CD14-positive monocyte (primary cell): Measurements from ENCODE around the gene ITGA7. TPM values are rescaled to one million over a fixed set of nuclear protein-coding genes. Genes with fewer than 3 reads are reported as not detected.

Experiments
- DNase-seq, 3 donors: peaks; one replicate each; pipeline ENCODE4 v3.0.0-alpha.2; 2011 to 2022
- H2AFZ ChIP-seq: 2 replicates; pipeline ENCODE4 v1.6.0; 2012; ENCODE audit warnings: mild to moderate bottlenecking, low read depth, low read length, inconsistent platforms; ENCODE audit not compliant: insufficient read depth, poor library complexity, severe bottlenecking
- H3K27ac ChIP-seq, 2 donors: 1 replicate in 1 of 2; 2 replicates in 1 of 2; pipeline ENCODE4 v1.5.1; 2012 to 2013; ENCODE audit warnings: low read length in 2 of 2, control low read depth in 1 of 2, inconsistent platforms in 1 of 2, low read depth in 1 of 2, mild to moderate bottlenecking in 1 of 2
- H3K27me3 ChIP-seq, 2 donors: one replicate each; pipeline versions ENCODE4 v1.6.0 to v1.6.1; 2011 to 2013; ENCODE audit warnings: low read length in 2 of 2; ENCODE audit not compliant: control insufficient read depth in 2 of 2, insufficient read depth in 2 of 2
- H3K36me3 ChIP-seq, 2 donors: replicated peaks in 1 of 2; 1 replicate in 1 of 2; 2 replicates in 1 of 2; pipeline versions ENCODE4 v1.5.1 to v1.6.1; 2012 to 2013; ENCODE audit warnings: low read length in 2 of 2, control low read depth in 1 of 2, inconsistent platforms in 1 of 2, mild to moderate bottlenecking in 1 of 2; ENCODE audit not compliant: insufficient read depth in 2 of 2, control insufficient read depth in 1 of 2
- H3K4me1 ChIP-seq, 2 donors: 1 replicate in 1 of 2; 2 replicates in 1 of 2; pipeline versions ENCODE4 v1.5.1 to v1.6.1; 2012 to 2013; ENCODE audit warnings: low read length in 2 of 2, control low read depth in 1 of 2, inconsistent platforms in 1 of 2, mild to moderate bottlenecking in 1 of 2, moderate library complexity in 1 of 2; ENCODE audit not compliant: insufficient read depth in 2 of 2, control insufficient read depth in 1 of 2
- H3K4me2 ChIP-seq: replicated peaks from 2 replicates; pipeline ENCODE3; 2012; ENCODE audit warnings: low read length, moderate library complexity, mild to moderate bottlenecking; ENCODE audit not compliant: poor library complexity, severe bottlenecking; ENCODE audit errors: extremely low read depth
- H3K4me3 ChIP-seq, 3 experiments: fragments of 200-600 bp in 1 of 3; sonication (generic) in 1 of 3; replicated peaks in 1 of 3; 1 replicate in 2 of 3; 2 replicates in 1 of 3; pipeline ENCODE4 v1.5.1; 2011 to 2013; ENCODE audit warnings: low read length in 3 of 3, mild to moderate bottlenecking in 3 of 3, control low read depth in 2 of 3, low read depth in 2 of 3, inconsistent platforms in 1 of 3, moderate library complexity in 1 of 3
- H3K79me2 ChIP-seq: 2 replicates; pipeline ENCODE4 v1.6.0; 2012; ENCODE audit warnings: mild to moderate bottlenecking, control low read depth, inconsistent platforms, low read length, moderate library complexity; ENCODE audit not compliant: insufficient read depth
- H3K9ac ChIP-seq: 2 replicates; pipeline ENCODE4 v1.6.0; 2017; ENCODE audit warnings: low read length, mild to moderate bottlenecking; ENCODE audit not compliant: insufficient read depth, poor library complexity, severe bottlenecking
- H3K9me3 ChIP-seq, 2 donors: replicated peaks in 1 of 2; 1 replicate in 1 of 2; 2 replicates in 1 of 2; pipeline versions ENCODE4 v1.5.1 to v1.6.1; 2012 to 2013; ENCODE audit warnings: low read length in 2 of 2, control low read depth in 1 of 2; ENCODE audit not compliant: control insufficient read depth in 1 of 2, insufficient read depth in 1 of 2
- H4K20me1 ChIP-seq: 2 replicates; pipeline ENCODE4 v1.6.0; 2012; ENCODE audit warnings: mild to moderate bottlenecking, low read length, control low read depth, moderate library complexity; ENCODE audit not compliant: insufficient read depth
- H3K27ac Mint-ChIP-seq, 7 donors: one replicate each; pipeline ENCODE4 v1.8.0; 2020; ENCODE audit warnings: mild to moderate bottlenecking in 7 of 7, mixed read lengths in 7 of 7, moderate library complexity in 6 of 7, inconsistent platforms in 2 of 7
- H3K27me3 Mint-ChIP-seq, 3 donors: one replicate each; pipeline ENCODE4 v1.8.0; 2021 to 2022; ENCODE audit warnings: low read depth in 3 of 3, mild to moderate bottlenecking in 3 of 3, mixed read lengths in 3 of 3, moderate library complexity in 3 of 3, inconsistent platforms in 1 of 3
- H3K36me3 Mint-ChIP-seq, 2 donors: one replicate each; pipeline ENCODE4 v1.8.0; 2020; ENCODE audit warnings: mixed read lengths in 2 of 2, inconsistent platforms in 1 of 2, mild to moderate bottlenecking in 1 of 2
- H3K4me1 Mint-ChIP-seq: one replicate; pipeline ENCODE4 v1.8.0; 2020; ENCODE audit warnings: mild to moderate bottlenecking, mixed read lengths
- H3K4me3 Mint-ChIP-seq, 2 donors: one replicate each; pipeline ENCODE4 v1.8.0; 2020; ENCODE audit warnings: mild to moderate bottlenecking in 2 of 2, mixed read lengths in 2 of 2, moderate library complexity in 1 of 2
- H3K9me3 Mint-ChIP-seq, 7 donors: one replicate each; pipeline ENCODE4 v1.8.0; 2020 to 2022; ENCODE audit warnings: mixed read lengths in 7 of 7, mild to moderate bottlenecking in 6 of 7, moderate library complexity in 6 of 7, inconsistent platforms in 2 of 7
- WGBS: methylation state at CpG from one replicate; pipeline ENCODE4 v1.1.5; 2013; ENCODE audit warnings: missing lambda C conversion rate; ENCODE audit not compliant: insufficient coverage; 5-methylcytosine and 5-hydroxymethylcytosine counted together
- intact Hi-C, 2 donors: fragments of 100-400 bp; cut with micrococcal nuclease; formaldehyde crosslinking; loops; one replicate each; pipeline versions ENCODE4 v1.15.0 to v1.15.1; 2023
- polyA plus RNA-seq, 3 donors: library from polyadenylated mRNA; depleted of rRNA in 1 of 3; unstranded in 2 of 3; stranded (reverse) in 1 of 3; fragments of 300-500 nt in 2 of 3; fragments of >200 nt in 1 of 3; fragmentation: Illumina TruSeq in 2 of 3; gene quantifications; 1 replicate in 2 of 3; 2 replicates in 1 of 3; pipeline ENCODE4 v1.2.3, GENCODE V29; 2012 to 2021
- TF ChIP-seq, protein P1 (sequence below): fragments of 200-600 bp; IDR thresholded peaks from one replicate; pipeline ENCODE4 v1.8.0; 2022; ENCODE audit warnings: antibody characterized with exemption, mild to moderate bottlenecking

The ITGA7 gene
- polyA plus RNA-seq, 3 donors = 0.23 to 3.3 (median 0.55) TPM

DNA sequence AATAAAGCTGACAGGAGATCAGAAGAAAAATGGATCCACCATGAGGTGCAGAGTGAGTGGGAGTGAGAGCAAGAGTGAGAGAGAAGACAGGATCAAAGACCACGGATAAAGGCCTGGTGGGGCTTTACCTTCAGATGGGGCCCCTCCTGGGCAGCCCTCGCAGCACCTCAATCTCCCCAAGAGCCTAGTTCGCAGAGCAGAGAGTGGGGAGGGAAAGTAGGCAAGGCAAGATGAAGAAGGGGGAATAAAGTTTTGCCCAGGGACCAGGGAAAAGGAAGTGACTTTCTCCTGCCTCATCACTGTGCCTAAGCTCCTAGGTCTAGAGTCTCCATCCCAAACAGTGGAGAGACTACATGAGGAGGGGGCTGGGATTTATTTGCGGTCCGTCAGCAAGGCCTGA is 60.7 kb downstream of the ITGA7 start:
- TF ChIP-seq, protein P1, sequence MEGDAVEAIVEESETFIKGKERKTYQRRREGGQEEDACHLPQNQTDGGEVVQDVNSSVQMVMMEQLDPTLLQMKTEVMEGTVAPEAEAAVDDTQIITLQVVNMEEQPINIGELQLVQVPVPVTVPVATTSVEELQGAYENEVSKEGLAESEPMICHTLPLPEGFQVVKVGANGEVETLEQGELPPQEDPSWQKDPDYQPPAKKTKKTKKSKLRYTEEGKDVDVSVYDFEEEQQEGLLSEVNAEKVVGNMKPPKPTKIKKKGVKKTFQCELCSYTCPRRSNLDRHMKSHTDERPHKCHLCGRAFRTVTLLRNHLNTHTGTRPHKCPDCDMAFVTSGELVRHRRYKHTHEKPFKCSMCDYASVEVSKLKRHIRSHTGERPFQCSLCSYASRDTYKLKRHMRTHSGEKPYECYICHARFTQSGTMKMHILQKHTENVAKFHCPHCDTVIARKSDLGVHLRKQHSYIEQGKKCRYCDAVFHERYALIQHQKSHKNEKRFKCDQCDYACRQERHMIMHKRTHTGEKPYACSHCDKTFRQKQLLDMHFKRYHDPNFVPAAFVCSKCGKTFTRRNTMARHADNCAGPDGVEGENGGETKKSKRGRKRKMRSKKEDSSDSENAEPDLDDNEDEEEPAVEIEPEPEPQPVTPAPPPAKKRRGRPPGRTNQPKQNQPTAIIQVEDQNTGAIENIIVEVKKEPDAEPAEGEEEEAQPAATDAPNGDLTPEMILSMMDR = no peak
- Histone ChIP-seq H3K4me3 (peak overlapping the region in 1 of 3 experiments; percentile 56), H3K4me1 (peaks cover 58 to 66% of the 10 kb centered on the region in 2 donors), H4K20me1 (no peaks in the 10 kb centered on the region), H3K27ac (peak overlapping the region; percentile 93 to 97), H3K9ac (peak overlapping the region; percentile 64), H3K9me3 (peaks cover 23 to 30% of the 10 kb centered on the region in 2 donors), H3K27me3 (no peaks in the 10 kb centered on the region), H3K36me3 (no peaks in the 10 kb centered on the region), H2AFZ (peak overlapping the region; percentile 71), H3K4me2 (peak overlapping the region; percentile 62), H3K79me2 (no peaks in the 10 kb centered on the region)
- Mint-ChIP-seq H3K36me3 (peaks cover 12 to 27% of the 10 kb centered on the region in 2 donors), H3K9me3 (peaks cover 22 to 47% (median 35%) of the 10 kb centered on the region in 7 donors), H3K27me3 (peaks cover 0 to 7% (median 3%) of the 10 kb centered on the region in 3 donors), H3K4me1 (peaks cover 63% of the 10 kb centered on the region), H3K27ac (peak overlapping the region; percentile 95 to 98 (median 97)), H3K4me3 (peak overlapping the region in 1 of 2 donors; percentile 42)
- DNase-seq = no peak
- WGBS = 100% methylated on average over 2 of the region's 5 CpGs
- intact Hi-C loops = no loop called here

DNA sequence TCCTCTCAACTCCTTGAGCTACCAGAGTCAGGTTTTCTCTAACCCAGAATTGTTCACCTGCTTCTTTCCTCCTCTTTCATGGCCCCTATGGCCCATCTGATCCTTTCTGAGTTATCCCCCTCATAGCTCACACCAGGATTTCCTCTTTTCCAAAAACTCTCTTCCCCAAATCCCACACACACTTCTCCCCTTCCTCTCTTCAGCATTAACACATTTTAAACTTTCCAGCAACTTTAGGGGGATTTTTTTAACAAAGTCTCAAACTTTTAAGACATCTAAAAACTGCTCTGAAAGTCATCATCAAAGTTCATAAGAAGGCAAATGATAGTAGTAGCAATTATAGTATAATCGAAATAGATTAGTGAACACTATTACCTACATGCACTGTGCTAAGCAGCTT is 63.1 kb downstream of the ITGA7 start:
- no CpG with 5 or more reads among the region's 1 CpG for WGBS
- intact Hi-C loops = loop anchor here in 1 of 2 donors (5.0 kb wide), 1 partner anchor 33 kb away; no protein-coding TSS in a partner anchor
- Histone ChIP-seq H3K9ac (no peak overlapping the region), H3K4me2 (no peak overlapping the region), H3K27me3 (no peaks in the 10 kb centered on the region), H3K27ac (peak overlapping the region in 1 of 2 donors; percentile 94), H2AFZ (no peak overlapping the region), H3K9me3 (peaks cover 6 to 8% of the 10 kb centered on the region in 2 donors), H3K36me3 (no peaks in the 10 kb centered on the region), H3K4me1 (peaks cover 70 to 76% of the 10 kb centered on the region in 2 donors), H3K4me3 (no peak overlapping the region), H4K20me1 (no peaks in the 10 kb centered on the region), H3K79me2 (no peaks in the 10 kb centered on the region)
- DNase-seq = no peak
- H3K4me1 Mint-ChIP-seq = peaks cover 67% of the 10 kb centered on the region
- H3K36me3 Mint-ChIP-seq = peaks cover 6 to 19% of the 10 kb centered on the region in 2 donors
- peaks cover 0 to 3% (median 1%) of the 10 kb centered on the region in 3 donors for H3K27me3 Mint-ChIP-seq
- H3K4me3 Mint-ChIP-seq = no peak overlapping the region
- TF ChIP-seq, protein P1 = no peak
- H3K9me3 Mint-ChIP-seq = peaks cover 11 to 23% (median 14%) of the 10 kb centered on the region in 7 donors
- peak overlapping the region in 6 of 7 donors; percentile 7 to 70 (median 44) for H3K27ac Mint-ChIP-seq
